IPS-15b (cell line): Measurements from ENCODE around the gene SLC32A1.

Experiments
- H3K27me3 ChIP-seq: one replicate; pipeline ENCODE4 v1.6.1; 2013; ENCODE audit warnings: low read length; ENCODE audit not compliant: control insufficient read depth, insufficient read depth
- H3K36me3 ChIP-seq: one replicate; pipeline ENCODE4 v1.6.1; 2013; ENCODE audit warnings: low read length; ENCODE audit not compliant: control insufficient read depth, insufficient read depth
- H3K4me1 ChIP-seq: one replicate; pipeline ENCODE4 v1.6.1; 2013; ENCODE audit warnings: mild to moderate bottlenecking, low read length; ENCODE audit not compliant: control insufficient read depth, insufficient read depth
- H3K4me3 ChIP-seq: one replicate; pipeline ENCODE4 v1.5.1; 2013; ENCODE audit warnings: low read depth, low read length
- H3K9ac ChIP-seq: one replicate; pipeline ENCODE4 v1.6.1; 2013; ENCODE audit warnings: low read depth, mild to moderate bottlenecking, low read length
- H3K9me3 ChIP-seq: one replicate; pipeline ENCODE4 v1.6.1; 2013; ENCODE audit warnings: mild to moderate bottlenecking, low read length; ENCODE audit not compliant: control insufficient read depth, insufficient read depth

SLC32A1 gene

DNA sequence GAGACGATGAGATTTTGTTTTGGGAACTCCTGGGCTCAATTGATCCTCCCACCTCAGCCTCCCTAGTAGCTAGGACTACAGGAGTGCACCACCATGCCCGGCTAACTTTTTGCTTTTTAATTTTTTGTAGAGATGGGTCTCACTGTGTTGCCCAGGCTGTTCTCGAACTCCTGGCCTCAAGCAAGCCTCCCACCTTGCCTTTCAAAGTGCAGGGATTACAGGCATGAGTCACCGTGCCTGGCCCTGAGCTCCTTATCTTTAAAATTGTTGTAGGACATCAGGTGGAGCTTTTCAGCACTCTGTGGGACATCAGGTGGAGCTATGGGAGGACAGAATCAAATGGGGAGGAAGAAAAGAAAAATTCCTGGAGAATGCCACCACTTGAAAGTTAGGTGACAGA lies 36.7 kb downstream of the SLC32A1 start:
- H3K9ac ChIP-seq = no peak overlapping the region
- H3K4me1 ChIP-seq = no peaks in the 10 kb centered on the region
- no peaks in the 10 kb centered on the region for H3K9me3 ChIP-seq
- no peaks in the 10 kb centered on the region for H3K27me3 ChIP-seq
- H3K36me3 ChIP-seq = peaks cover 16% of the 10 kb centered on the region
- H3K4me3 ChIP-seq = no peak overlapping the region

DNA sequence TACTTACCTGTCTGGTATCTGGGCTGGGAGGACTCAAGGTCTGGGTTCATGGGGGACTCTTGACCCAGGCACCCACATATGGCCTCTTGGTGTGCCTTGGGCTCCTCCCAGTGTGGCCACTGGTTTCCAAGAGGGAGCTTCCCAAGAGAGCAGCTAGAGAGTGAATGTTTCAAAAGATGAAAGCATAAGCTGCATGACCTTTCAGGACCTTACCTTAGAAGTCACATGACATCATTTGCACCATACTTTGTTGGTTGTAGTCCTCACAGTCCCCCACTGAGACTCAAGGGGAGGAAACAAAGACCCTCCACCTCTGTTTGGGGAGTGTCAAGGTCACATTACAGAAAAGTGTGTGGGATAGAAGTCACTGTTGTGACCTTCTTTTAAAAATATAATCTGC lies 37.9 kb downstream of the SLC32A1 start:
- Histone ChIP-seq H3K4me3 (no peak overlapping the region), H3K27me3 (no peaks in the 10 kb centered on the region), H3K36me3 (peaks cover 12% of the 10 kb centered on the region), H3K9me3 (no peaks in the 10 kb centered on the region), H3K4me1 (no peaks in the 10 kb centered on the region), H3K9ac (no peak overlapping the region)

DNA sequence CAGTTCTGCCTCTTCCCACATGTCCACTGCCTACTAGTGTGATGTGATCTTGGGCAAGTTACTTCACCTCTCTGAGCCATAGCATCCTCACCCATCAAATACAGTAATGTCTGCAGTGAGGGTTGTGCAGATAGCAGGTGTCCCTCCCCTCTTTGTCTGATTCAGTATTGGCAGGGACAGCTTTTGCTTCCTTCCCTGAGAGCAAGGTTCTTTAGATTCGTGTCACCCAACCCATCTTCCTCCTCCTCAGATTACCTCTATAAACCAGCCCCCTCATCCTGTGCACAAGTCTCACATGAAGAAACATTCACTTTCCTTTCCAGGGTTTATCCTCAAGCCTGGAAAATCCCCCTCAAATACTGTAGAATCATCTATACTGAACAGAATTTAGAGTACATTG lies 39.3 kb downstream of the SLC32A1 start:
- Histone ChIP-seq H3K36me3 (peaks cover 17% of the 10 kb centered on the region), H3K9me3 (no peaks in the 10 kb centered on the region), H3K27me3 (no peaks in the 10 kb centered on the region), H3K4me1 (no peaks in the 10 kb centered on the region), H3K9ac (no peak overlapping the region), H3K4me3 (no peak overlapping the region)

- H3K4me3 ChIP-seq = no peak overlapping the region
- no peaks in the 10 kb centered on the region for H3K9me3 ChIP-seq
- no peak overlapping the region for H3K9ac ChIP-seq
- H3K36me3 ChIP-seq = peaks cover 19% of the 10 kb centered on the region
- H3K4me1 ChIP-seq = no peaks in the 10 kb centered on the region
- H3K27me3 ChIP-seq = no peaks in the 10 kb centered on the region
These were observed 40.5 kb downstream of the SLC32A1 start for GRCh38 chr20:38764567-38765318.

- H3K27me3 ChIP-seq = no peaks in the 10 kb centered on the region
- H3K4me1 ChIP-seq = no peaks in the 10 kb centered on the region
- H3K36me3 ChIP-seq = peaks cover 18% of the 10 kb centered on the region
- H3K4me3 ChIP-seq = no peak overlapping the region
- H3K9me3 ChIP-seq = no peaks in the 10 kb centered on the region
- no peak overlapping the region for H3K9ac ChIP-seq
These were observed 41.8 kb downstream of the SLC32A1 start for GRCh38 chr20:38766071-38766470.

GRCh38 chr20:38769376-38770295 lies 45.4 kb downstream of the SLC32A1 start:
- no peaks in the 10 kb centered on the region for H3K4me1 ChIP-seq
- H3K27me3 ChIP-seq = no peaks in the 10 kb centered on the region
- H3K36me3 ChIP-seq = peaks cover 15% of the 10 kb centered on the region
- no peaks in the 10 kb centered on the region for H3K9me3 ChIP-seq
- no peak overlapping the region for H3K9ac ChIP-seq
- no peak overlapping the region for H3K4me3 ChIP-seq

GRCh38 chr20:38770546-38770945 lies 46.3 kb downstream of the SLC32A1 start:
- Histone ChIP-seq H3K9ac (no peak overlapping the region), H3K4me3 (no peak overlapping the region), H3K27me3 (no peaks in the 10 kb centered on the region), H3K4me1 (no peaks in the 10 kb centered on the region), H3K9me3 (no peaks in the 10 kb centered on the region), H3K36me3 (peaks cover 15% of the 10 kb centered on the region)

DNA sequence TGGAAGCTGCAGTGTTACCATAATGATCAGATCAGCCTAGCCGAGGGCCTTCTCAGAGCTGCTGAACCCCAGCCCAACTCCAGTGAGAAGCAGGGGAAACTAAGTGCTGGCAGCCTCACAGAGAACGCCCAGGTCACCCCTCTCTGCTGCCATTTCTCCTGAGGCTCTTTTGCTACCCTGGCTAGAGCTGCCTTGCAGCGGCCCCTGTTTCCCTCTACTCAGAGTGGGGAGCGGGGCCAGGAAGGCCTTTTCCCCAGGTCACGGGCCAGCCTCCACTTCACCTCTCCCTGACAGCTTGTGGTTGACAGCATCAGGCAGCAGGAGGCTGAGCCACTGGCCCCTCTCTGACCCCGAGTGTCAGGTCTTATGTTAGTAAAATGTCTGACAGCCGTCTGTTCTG lies 46.7 kb downstream of the SLC32A1 start:
- H3K36me3 ChIP-seq = peaks cover 15% of the 10 kb centered on the region
- no peaks in the 10 kb centered on the region for H3K27me3 ChIP-seq
- no peak overlapping the region for H3K4me3 ChIP-seq
- no peaks in the 10 kb centered on the region for H3K9me3 ChIP-seq
- H3K4me1 ChIP-seq = no peaks in the 10 kb centered on the region
- no peak overlapping the region for H3K9ac ChIP-seq

GRCh38 chr20:38771621-38772020 lies 47.3 kb downstream of the SLC32A1 start:
- Histone ChIP-seq H3K4me1 (no peaks in the 10 kb centered on the region), H3K27me3 (no peaks in the 10 kb centered on the region), H3K9ac (no peak overlapping the region), H3K9me3 (no peaks in the 10 kb centered on the region), H3K36me3 (peaks cover 15% of the 10 kb centered on the region), H3K4me3 (no peak overlapping the region)

DNA sequence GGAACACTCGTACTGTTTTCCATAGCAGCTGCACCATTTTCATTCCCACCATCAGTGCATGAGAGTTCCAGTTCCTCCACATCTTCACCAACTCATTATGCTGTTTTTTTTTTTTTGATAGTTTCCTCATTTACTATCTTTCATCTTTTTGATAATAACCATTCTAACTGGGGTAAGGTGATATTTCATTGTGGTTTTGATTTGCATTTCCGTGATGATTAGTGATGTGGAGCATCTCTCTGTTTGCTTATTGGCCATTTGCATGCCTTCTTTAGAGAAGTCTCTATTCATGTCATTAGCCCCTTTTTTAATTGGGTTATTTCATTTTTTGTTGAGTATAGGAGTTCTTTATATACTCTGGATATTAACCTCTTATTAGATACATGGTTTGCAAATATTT lies 49.9 kb downstream of the SLC32A1 start:
- Histone ChIP-seq H3K9me3 (no peaks in the 10 kb centered on the region), H3K9ac (no peak overlapping the region), H3K4me3 (no peak overlapping the region), H3K4me1 (no peaks in the 10 kb centered on the region), H3K36me3 (peaks cover 8% of the 10 kb centered on the region), H3K27me3 (no peaks in the 10 kb centered on the region)

DNA sequence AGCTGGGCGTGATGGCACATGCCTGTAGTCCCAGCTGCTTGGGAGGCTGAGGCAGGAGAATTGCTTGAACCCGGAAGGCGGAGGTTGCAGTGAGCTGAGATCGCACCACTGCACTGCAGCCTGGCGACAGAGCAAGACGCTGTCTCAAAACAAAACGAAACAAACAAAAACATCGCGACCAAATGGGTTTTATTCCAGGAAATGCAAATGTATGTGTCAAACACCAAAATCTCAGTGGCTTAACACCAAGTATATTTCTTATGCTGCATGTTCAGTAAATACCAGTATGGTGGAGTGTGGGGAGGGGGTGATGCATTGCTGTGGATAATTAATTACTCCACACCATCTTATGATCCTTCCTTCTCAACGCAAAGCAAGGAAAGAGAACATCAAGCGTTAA lies 52.1 kb downstream of the SLC32A1 start:
- Histone ChIP-seq H3K27me3 (no peaks in the 10 kb centered on the region), H3K9me3 (no peaks in the 10 kb centered on the region), H3K9ac (no peak overlapping the region), H3K36me3 (peaks cover 3% of the 10 kb centered on the region), H3K4me3 (no peak overlapping the region), H3K4me1 (peaks cover 7% of the 10 kb centered on the region)
